Measurements from ENCODE around the gene TP53BP1. TPM values are rescaled to one million over a fixed set of nuclear protein-coding genes. Genes with fewer than 3 reads are reported as not detected.

The TP53BP1 gene
- total and polyA plus RNA-seq, 11 donors, result 7.4 to 34.4 (median 27.4) TPM

DNA sequence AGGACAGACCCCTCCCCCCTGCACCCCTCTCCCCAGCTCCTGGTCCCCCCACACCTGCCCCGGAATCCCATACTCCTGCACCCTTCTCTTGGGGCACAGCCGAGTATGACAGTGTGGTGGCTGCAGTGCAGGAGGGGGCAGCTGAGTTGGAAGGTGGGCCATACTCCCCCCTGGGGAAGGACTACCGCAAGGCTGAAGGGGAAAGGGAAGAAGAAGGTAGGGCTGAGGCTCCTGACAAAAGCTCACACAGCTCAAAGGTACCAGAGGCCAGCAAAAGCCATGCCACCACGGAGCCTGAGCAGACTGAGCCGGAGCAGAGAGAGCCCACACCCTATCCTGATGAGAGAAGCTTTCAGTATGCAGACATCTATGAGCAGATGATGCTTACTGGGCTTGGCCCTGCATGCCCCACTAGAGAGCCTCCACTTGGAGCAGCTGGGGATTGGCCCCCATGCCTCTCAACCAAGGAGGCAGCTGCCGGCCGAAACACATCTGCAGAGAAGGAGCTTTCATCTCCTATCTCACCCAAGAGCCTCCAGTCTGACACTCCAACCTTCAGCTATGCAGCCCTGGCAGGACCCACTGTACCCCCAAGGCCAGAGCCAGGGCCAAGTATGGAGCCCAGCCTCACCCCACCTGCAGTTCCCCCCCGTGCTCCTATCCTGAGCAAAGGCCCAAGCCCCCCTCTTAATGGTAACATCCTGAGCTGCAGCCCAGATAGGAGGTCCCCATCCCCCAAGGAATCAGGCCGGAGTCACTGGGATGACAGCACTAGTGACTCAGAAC, 34.3 kb upstream of the TP53BP1 start:
- WGBS, 4 donors, result 79 to 86% (median 82%) methylated on average over 8 to 9 of the region's 9 CpGs
- H3K27ac ChIP-seq, result no peak overlapping the region
- H3K9me3 ChIP-seq, result no peaks in the 10 kb centered on the region
- no peaks in the 10 kb centered on the region for H3K27me3 ChIP-seq
- DNase-seq, result no peak
- intact Hi-C loops (cut with DNase I), result loop anchor here in 1 of 10 donors (10.0 kb wide), 1 partner anchor 52 kb away; no protein-coding TSS in a partner anchor
- peaks cover 0 to 8% (median 2%) of the 10 kb centered on the region in 12 donors for H3K4me1 ChIP-seq
- no peak overlapping the region for H3K4me3 ChIP-seq
- TF ChIP-seq CTCF (IDR thresholded peaks at IDR 0.05), result no peak
- no peak for TF ChIP-seq POLR2A (IDR thresholded peaks at IDR 0.05)
- H3K36me3 ChIP-seq, result peaks cover 0 to 52% (median 31%) of the 10 kb centered on the region in 9 donors
- ATAC-seq, result no peak

DNA sequence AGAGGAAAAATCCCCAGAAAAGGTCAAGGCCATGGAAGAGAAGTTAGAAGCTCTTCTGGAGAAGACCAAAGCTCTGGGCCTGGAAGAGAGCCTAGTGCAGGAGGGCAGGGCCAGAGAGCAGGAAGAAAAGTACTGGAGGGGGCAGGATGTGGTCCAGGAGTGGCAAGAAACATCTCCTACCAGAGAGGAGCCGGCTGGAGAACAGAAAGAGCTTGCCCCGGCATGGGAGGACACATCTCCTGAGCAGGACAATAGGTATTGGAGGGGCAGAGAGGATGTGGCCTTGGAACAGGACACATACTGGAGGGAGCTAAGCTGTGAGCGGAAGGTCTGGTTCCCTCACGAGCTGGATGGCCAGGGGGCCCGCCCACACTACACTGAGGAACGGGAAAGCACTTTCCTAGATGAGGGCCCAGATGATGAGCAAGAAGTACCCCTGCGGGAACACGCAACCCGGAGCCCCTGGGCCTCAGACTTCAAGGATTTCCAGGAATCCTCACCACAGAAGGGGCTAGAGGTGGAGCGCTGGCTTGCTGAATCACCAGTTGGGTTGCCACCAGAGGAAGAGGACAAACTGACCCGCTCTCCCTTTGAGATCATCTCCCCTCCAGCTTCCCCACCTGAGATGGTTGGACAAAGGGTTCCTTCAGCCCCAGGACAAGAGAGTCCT, 33.4 kb upstream of the TP53BP1 start:
- H3K36me3 ChIP-seq, result peaks cover 0 to 60% (median 39%) of the 10 kb centered on the region in 9 donors

DNA sequence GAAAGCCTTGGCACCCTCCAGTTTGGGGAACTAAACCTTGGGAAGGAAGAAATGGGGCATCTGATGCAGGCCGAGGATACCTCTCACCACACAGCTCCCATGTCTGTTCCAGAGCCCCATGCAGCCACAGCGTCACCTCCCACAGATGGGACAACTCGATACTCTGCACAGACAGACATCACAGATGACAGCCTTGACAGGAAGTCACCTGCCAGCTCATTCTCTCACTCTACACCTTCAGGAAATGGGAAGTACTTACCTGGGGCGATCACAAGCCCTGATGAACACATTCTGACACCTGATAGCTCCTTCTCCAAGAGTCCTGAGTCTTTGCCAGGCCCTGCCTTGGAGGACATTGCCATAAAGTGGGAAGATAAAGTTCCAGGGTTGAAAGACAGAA, 32.2 kb upstream of the TP53BP1 start:
- peaks cover 0 to 71% (median 42%) of the 10 kb centered on the region in 9 donors for H3K36me3 ChIP-seq
- intact Hi-C loops (cut with DNase I), result loop anchor here in 1 of 10 donors (10.0 kb wide), 1 partner anchor 50 kb away; no protein-coding TSS in a partner anchor

More for the DNA sequence above, 33.4 kb upstream of the TP53BP1 start:
- Histone ChIP-seq H3K4me3 (no peak overlapping the region), H3K4me1 (peaks cover 0 to 4% (median 1%) of the 10 kb centered on the region in 12 donors), H3K9me3 (no peaks in the 10 kb centered on the region), H3K27me3 (no peaks in the 10 kb centered on the region), H3K27ac (no peak overlapping the region)
- no peak for ATAC-seq
- intact Hi-C loops (cut with DNase I), result loop anchor here in 1 of 10 donors (10.0 kb wide), 1 partner anchor 52 kb away; no protein-coding TSS in a partner anchor
- TF ChIP-seq CTCF (IDR thresholded peaks at IDR 0.05) (no peak), POLR2A (IDR thresholded peaks at IDR 0.05) (no peak)
- DNase-seq, result no peak
- WGBS, 4 donors, result 72 to 87% (median 79%) methylated on average over 11 of the region's 11 CpGs

More for the DNA sequence above, 32.2 kb upstream of the TP53BP1 start:
- no peaks in the 10 kb centered on the region for H3K9me3 ChIP-seq
- ATAC-seq, result no peak
- no peak overlapping the region for H3K4me3 ChIP-seq
- WGBS, 4 donors, result 86 to 95% (median 88%) methylated on average over 4 of the region's 4 CpGs
- H3K27ac ChIP-seq, result no peak overlapping the region
- H3K4me1 ChIP-seq, result no peaks in the 10 kb centered on the region
- H3K27me3 ChIP-seq, result no peaks in the 10 kb centered on the region
- no peak for TF ChIP-seq CTCF (IDR thresholded peaks at IDR 0.05)
- no peak for TF ChIP-seq POLR2A (IDR thresholded peaks at IDR 0.05)
- no peak for DNase-seq

Measured in heart left ventricle (tissue), 16 donors.